Measurements from ENCODE around the gene FABP7.

DNA sequence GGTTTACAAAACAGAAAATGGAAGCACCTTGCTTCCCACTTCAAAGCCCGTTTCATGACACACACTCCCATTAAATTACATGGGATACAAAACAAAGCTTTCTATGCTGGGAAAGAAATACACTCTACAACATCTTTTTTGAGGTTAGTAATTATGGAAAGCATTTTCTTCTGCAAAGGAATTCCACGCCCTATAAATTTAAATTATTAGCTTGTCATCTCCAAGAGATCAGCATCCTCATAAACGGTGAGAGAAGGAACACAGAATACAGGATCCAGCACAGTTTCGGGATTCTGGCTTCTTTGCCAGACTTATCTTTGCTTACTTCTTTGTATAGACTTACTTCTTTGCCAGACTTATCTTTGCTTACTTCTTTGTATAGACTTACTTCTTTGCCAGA is 8.2 kb downstream of the FABP7 start:
- TF ChIP-seq POLR2AphosphoS5 (IDR thresholded peaks at IDR 0.05; ENCODE audit: low read depth, low read length) (no peak), POLR2A (IDR thresholded peaks at IDR 0.05; ENCODE audit: low read depth, low read length) (no peak)
